GM10266 (cell line): ENCODE measurements around the gene PRF1.

ENCODE experiments used
- DNase-seq: peaks from one replicate; pipeline ENCODE4 v3.0.0; 2012; ENCODE audit errors: extremely low spot score
- TF ChIP-seq, protein P1 (sequence below): IDR thresholded peaks from 2 replicates; pipeline ENCODE4 v1.5.1; 2012; ENCODE audit warnings: mild to moderate bottlenecking, low read depth; ENCODE audit not compliant: control insufficient read depth, insufficient read depth; ENCODE audit errors: missing control alignments

The PRF1 gene

DNA sequence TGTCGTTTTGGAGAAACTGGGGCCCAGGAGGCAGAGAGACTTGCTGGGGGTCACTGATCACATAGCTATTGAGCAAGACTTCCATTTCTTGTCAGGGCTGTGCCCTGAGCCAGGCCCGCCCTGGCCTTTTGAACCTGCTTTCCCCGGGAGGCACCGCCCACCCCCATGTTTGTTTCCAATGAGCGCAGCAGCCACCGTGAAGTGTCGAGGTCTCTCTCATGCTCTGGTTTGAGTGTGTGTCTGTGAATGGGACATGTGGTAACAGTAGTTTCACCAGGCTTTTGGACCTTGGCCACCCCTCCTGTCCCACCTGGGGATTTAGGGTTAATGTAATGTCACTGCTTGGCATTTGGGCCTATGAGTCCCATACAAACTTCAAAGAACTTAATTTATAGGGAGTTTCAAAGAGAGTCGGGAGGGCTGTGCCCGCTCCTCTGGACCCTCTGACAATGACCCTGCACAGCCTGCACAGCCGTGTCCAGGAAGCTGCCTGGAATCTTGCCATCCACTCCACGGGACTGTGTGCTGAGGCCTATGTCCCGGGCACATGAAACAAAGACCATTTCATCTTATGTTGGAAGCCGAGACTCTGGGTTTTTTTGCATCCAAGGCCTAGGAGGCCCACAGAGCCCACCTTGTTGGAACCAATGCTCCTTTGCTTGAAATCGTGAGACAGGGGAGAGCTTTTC, 6.3 kb downstream of the PRF1 start:
- no peak for DNase-seq
- TF ChIP-seq, protein P1, sequence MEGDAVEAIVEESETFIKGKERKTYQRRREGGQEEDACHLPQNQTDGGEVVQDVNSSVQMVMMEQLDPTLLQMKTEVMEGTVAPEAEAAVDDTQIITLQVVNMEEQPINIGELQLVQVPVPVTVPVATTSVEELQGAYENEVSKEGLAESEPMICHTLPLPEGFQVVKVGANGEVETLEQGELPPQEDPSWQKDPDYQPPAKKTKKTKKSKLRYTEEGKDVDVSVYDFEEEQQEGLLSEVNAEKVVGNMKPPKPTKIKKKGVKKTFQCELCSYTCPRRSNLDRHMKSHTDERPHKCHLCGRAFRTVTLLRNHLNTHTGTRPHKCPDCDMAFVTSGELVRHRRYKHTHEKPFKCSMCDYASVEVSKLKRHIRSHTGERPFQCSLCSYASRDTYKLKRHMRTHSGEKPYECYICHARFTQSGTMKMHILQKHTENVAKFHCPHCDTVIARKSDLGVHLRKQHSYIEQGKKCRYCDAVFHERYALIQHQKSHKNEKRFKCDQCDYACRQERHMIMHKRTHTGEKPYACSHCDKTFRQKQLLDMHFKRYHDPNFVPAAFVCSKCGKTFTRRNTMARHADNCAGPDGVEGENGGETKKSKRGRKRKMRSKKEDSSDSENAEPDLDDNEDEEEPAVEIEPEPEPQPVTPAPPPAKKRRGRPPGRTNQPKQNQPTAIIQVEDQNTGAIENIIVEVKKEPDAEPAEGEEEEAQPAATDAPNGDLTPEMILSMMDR: no peak

DNA sequence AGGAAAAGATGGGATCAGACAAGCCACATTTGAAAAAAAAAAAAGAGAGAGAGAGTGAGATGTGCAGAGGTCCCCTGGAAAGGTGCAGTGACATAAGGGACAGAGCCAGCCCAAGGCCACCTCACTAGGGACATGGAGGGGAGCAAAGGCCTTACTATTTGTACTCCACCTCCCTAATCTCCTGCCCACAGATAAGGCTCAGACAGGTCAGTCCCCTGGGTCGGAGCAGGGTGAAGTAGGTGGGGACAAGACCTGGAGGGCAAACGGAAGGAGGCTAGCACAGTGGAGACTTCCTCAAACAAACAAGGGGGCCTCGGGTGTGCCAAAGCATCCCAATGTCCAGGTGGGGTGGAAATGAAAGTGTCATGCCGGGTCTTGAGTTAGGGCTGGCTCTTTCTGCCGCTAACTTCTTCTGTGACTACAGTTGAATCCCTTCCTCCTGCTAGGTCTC, 7.0 kb downstream of the PRF1 start:
- DNase-seq: no peak
- TF ChIP-seq, protein P1: no peak

DNA sequence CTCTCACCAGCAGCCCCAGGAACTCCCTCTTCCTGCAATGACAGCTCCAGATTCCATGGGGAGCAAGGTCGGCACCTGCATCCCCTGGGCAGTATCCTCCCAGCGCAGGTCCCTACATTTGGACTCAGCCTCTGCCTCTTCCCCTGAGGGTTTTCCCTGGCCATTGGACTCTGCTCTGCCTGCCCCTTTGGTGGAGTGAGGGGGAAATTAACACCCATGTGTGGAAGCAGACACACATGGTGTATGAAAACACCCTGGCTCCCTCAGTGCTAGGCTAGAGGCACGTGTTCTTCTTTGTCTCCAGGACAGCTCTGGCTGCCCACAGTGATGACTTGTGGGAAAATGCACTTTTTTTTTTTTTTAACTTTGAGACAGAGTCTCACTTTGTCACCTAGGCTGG, 8.4 kb downstream of the PRF1 start:
- TF ChIP-seq, protein P1: no peak
- no peak for DNase-seq

DNA sequence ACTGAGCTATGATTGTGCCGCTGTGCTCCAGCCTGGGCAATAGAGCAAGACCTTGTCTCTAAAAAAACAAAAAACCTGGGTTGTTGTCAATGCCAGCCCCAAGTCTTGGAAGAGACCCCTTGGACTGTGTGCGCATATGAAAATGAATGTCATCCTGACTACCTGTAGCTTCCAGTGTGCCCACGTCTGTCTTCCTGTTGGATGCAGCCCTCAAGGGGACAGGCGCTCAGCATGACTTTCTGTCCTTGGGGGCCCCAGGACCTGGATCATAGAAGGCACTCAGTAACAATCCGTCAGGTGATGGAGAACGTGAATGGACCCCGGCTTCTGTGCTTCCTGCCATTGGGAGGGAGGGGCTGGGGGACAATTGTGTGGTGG, 9.0 kb downstream of the PRF1 start:
- TF ChIP-seq, protein P1: no peak
- DNase-seq: no peak

DNA sequence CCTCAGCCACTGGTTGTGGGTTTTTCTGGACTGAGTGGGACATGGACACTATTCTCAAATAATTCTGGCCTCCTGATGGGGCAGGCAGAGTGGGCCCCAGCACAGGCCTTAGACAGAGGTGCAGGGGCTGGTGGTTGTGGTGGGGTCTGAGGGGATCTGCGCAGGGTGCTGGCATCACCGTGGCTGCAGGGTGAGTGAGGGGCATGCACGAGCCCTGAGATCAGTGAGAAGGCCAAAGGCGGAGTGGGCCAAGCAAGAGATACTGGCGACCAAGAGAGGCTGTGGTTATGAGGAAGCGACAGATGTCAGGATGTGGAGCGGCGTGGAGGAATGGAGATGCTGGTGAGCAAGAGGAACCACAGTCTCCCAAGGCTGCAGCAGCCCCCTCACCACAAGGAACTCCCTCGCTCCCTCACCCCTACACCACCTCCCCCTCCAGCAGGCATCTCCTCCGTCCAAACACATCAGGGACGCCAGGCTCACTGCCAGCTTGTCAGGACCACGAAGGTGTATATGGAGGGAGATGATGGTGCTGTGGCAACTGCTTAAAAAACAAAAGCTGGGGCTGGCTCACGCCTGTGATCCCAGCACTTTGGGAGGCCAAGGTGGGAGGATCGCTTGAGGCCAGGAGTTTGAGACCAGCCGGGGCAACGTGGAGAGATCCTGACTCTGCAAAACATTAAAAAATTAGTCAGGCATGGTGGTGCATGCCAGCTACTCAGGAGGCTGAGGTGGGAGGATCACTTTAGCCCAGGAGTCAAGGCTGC, 9.6 kb downstream of the PRF1 start:
- DNase-seq: no peak
- TF ChIP-seq, protein P1: no peak

DNA sequence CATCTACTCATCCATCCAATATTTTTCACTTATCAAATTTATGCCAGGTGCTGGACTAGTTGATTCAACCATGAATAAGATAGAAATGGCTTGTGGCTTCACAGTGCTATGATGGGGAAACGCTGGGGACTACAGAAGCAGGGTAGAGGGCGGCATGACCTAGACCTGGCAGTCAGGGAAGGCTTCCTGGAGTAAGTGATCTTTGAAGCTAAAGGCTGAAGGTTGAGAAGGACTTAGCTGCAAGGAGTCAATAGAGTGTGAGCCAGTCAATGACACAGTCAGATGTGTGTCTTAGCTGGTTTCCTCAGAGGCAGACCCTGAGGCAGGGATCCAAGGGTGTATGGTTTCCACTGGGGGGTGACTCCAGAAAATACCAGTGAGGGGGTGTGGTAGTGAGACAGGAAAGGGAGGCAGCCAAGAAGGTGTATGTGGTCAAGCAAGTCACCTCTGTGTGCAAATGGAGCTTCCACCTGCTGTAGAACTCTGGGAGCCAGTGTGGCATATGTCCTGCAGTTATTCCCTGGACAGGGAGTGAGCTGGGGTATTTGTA, 10.3 kb downstream of the PRF1 start:
- no peak for DNase-seq
- TF ChIP-seq, protein P1: no peak

DNA sequence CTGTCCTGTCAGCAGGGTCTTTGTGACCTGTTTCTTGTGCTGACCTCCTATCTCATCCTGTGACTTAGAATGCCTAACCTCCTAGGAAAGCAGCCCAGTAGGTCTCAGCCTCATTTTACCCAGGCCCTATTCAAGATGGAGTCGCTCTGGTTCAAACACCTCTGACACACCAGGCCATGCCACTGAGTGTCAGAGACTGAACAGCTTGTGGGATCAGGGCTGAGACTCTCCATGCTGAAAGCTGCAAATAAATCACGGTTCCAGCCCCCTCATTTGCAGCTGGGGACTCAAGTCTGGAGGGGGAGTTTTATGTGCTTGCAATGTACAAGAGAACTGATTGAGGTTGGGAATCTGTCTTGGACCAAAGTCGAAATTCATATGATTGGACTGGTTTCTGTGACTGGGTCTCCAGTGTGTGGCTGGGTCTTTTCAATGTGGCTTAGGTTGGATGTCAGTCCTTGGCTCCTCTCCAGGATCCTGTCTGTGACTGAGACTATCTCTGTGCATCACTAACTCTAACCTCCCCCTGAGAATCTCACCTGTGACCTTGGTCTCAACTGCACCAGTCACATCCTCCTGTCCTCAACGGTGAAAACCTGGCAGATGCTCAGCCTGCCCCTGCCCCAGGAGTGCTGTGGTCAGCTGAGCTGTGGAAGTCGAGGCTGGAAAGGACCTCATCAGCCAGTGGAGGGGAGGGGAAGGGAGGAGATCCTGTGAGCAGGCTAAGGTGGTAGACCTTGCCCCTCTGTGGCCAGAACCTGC, 11.7 kb downstream of the PRF1 start:
- TF ChIP-seq, protein P1: no peak
- no peak for DNase-seq
